Loucy (cell line): ENCODE results near the gene SEMA3D.

Experiments
- EZH2phosphoT487 ChIP-seq: fragments of 200-600 bp; IDR thresholded peaks from 2 replicates; pipeline ENCODE4 v1.6.1; 2018; ENCODE audit warnings: antibody characterized with exemption, mild to moderate bottlenecking, moderate library complexity, borderline replicate concordance
- TF ChIP-seq, protein P1 (sequence below): fragments of 200-600 bp; sonication (generic); conservative IDR thresholded peaks from 2 replicates; pipeline ENCODE4 v1.5.1; 2014; ENCODE audit warnings: mild to moderate bottlenecking, antibody characterized with exemption, low read length

DNA sequence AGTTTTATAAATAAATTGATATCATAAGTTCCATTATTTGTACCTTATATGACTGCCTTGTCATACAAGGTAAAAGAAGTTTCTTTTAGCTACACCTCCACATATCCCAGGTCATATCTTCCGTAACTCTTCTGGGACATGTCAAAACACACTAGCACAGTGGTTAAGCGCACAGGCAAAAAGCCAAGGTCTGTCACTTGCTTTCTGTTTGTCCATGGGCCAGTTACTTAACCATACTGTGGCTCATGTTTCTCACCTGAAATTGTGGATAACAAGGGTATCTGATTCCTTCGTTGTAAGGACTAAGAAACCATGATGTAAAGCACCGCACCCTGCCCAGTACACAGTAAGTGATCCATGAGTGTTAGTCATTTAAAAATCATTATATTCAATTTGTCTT is 56.2 kb downstream of the SEMA3D start:
- TF ChIP-seq, protein P1, sequence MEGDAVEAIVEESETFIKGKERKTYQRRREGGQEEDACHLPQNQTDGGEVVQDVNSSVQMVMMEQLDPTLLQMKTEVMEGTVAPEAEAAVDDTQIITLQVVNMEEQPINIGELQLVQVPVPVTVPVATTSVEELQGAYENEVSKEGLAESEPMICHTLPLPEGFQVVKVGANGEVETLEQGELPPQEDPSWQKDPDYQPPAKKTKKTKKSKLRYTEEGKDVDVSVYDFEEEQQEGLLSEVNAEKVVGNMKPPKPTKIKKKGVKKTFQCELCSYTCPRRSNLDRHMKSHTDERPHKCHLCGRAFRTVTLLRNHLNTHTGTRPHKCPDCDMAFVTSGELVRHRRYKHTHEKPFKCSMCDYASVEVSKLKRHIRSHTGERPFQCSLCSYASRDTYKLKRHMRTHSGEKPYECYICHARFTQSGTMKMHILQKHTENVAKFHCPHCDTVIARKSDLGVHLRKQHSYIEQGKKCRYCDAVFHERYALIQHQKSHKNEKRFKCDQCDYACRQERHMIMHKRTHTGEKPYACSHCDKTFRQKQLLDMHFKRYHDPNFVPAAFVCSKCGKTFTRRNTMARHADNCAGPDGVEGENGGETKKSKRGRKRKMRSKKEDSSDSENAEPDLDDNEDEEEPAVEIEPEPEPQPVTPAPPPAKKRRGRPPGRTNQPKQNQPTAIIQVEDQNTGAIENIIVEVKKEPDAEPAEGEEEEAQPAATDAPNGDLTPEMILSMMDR = no peak
- TF ChIP-seq EZH2phosphoT487 = no peak
